Parathyroid adenoma (tissue), 2 donors: Measurements from ENCODE around the gene TMEM91.
A peak's percentile ranks its signal among the peaks of the same experiment; 100 is the strongest.

Experiments used
- H2AFZ ChIP-seq: fragments of 300-600 bp; sonication (generic); one replicate; pipeline ENCODE4 v1.7.0; 2017; ENCODE audit warnings: antibody characterized with exemption, mild to moderate bottlenecking
- H3K27ac ChIP-seq: fragments of 300-600 bp; sonication (generic); one replicate; pipeline ENCODE4 v1.7.0; 2017
- H3K27me3 ChIP-seq: fragments of 300-600 bp; sonication (generic); one replicate; pipeline ENCODE4 v1.7.0; 2017; ENCODE audit warnings: low read length; ENCODE audit not compliant: control insufficient read depth, insufficient read depth
- H3K36me3 ChIP-seq: fragments of 300-600 bp; sonication (generic); one replicate; pipeline ENCODE4 v1.7.0; 2017; ENCODE audit warnings: low read length; ENCODE audit not compliant: control insufficient read depth, insufficient read depth
- H3K4me1 ChIP-seq: fragments of 300-600 bp; sonication (generic); one replicate; pipeline ENCODE4 v1.7.0; 2017; ENCODE audit warnings: control low read depth
- H3K4me2 ChIP-seq: fragments of 300-600 bp; sonication (generic); one replicate; pipeline ENCODE4 v1.7.0; 2017; ENCODE audit warnings: low read length
- H3K4me3 ChIP-seq: fragments of 300-600 bp; sonication (generic); one replicate; pipeline ENCODE4 v1.7.0; 2017; ENCODE audit warnings: low read depth, low read length
- H3K79me2 ChIP-seq: fragments of 300-600 bp; sonication (generic); one replicate; pipeline ENCODE4 v1.7.0; 2017; ENCODE audit warnings: control low read depth
- H3K9ac ChIP-seq: fragments of 300-600 bp; sonication (generic); one replicate; pipeline ENCODE4 v1.7.0; 2017; ENCODE audit warnings: mild to moderate bottlenecking
- H3K9me3 ChIP-seq: fragments of 300-600 bp; sonication (generic); one replicate; pipeline ENCODE4 v1.7.0; 2017; ENCODE audit warnings: low read length; ENCODE audit not compliant: control insufficient read depth
- CTCF ChIP-seq: fragments of 300-600 bp; sonication (generic); IDR thresholded peaks from one replicate; pipeline ENCODE4 v1.7.0; 2017; ENCODE audit warnings: antibody characterized with exemption, mild to moderate bottlenecking
- donor health status: primary hyperparathyroidism.

Gene TMEM91

GRCh38 chr19:41376241-41376997, at the start of gene TMEM91:
Gene TMEM91, plus strand, starts transcription at chr19:41376533. Its CDS starts 1,777 bp downstream, at chr19:41378310.
- no peak for TF ChIP-seq CTCF
- H3K4me3 ChIP-seq = peak within 1 kb of the TSS; percentile 9
- H3K79me2 ChIP-seq = peaks cover 4% of the 10 kb centered on the region
- H3K4me2 ChIP-seq = peak within 1 kb of the TSS; percentile 48
- H3K27ac ChIP-seq = no peak within 1 kb of the TSS
- H3K9me3 ChIP-seq = no peaks in the 10 kb centered on the region
- peak within 1 kb of the TSS; percentile 81 for H2AFZ ChIP-seq
- peaks cover 10% of the 10 kb centered on the region for H3K4me1 ChIP-seq
- no peak within 1 kb of the TSS for H3K9ac ChIP-seq
- H3K36me3 ChIP-seq = no peaks in the 10 kb centered on the region
- H3K27me3 ChIP-seq = no peaks in the 10 kb centered on the region

- H3K79me2 ChIP-seq = no peaks in the 10 kb centered on the region
- no peaks in the 10 kb centered on the region for H3K36me3 ChIP-seq
- peak overlapping the region; percentile 46 for H3K4me3 ChIP-seq
- H3K27me3 ChIP-seq = no peaks in the 10 kb centered on the region
- no peaks in the 10 kb centered on the region for H3K9me3 ChIP-seq
- peak overlapping the region; percentile 93 for H2AFZ ChIP-seq
- H3K27ac ChIP-seq = peak overlapping the region; percentile 37
- peak overlapping the region; percentile 85 for H3K4me2 ChIP-seq
- no peak for TF ChIP-seq CTCF
- H3K4me1 ChIP-seq = peaks cover 22% of the 10 kb centered on the region
- H3K9ac ChIP-seq = peak overlapping the region; percentile 40
These were observed 49.2 kb upstream of the TMEM91 start for GRCh38 chr19:41327076-41327575.

GRCh38 chr19:41327576-41328156, 48.7 kb upstream of the TMEM91 start:
- Histone ChIP-seq H3K9me3 (no peaks in the 10 kb centered on the region), H3K27ac (peak overlapping the region; percentile 37), H2AFZ (peak overlapping the region; percentile 93), H3K4me2 (peak overlapping the region; percentile 85), H3K4me3 (peak overlapping the region; percentile 46), H3K9ac (peak overlapping the region; percentile 40), H3K4me1 (peaks cover 22% of the 10 kb centered on the region), H3K36me3 (no peaks in the 10 kb centered on the region), H3K79me2 (no peaks in the 10 kb centered on the region), H3K27me3 (no peaks in the 10 kb centered on the region)
- TF ChIP-seq CTCF = no peak

- peaks cover 22% of the 10 kb centered on the region for H3K4me1 ChIP-seq
- TF ChIP-seq CTCF = no peak
- no peaks in the 10 kb centered on the region for H3K27me3 ChIP-seq
- H3K79me2 ChIP-seq = no peaks in the 10 kb centered on the region
- H3K27ac ChIP-seq = peak overlapping the region; percentile 37
- no peaks in the 10 kb centered on the region for H3K9me3 ChIP-seq
- no peak overlapping the region for H3K9ac ChIP-seq
- H2AFZ ChIP-seq = peak overlapping the region; percentile 93
- H3K36me3 ChIP-seq = no peaks in the 10 kb centered on the region
- no peak overlapping the region for H3K4me3 ChIP-seq
- H3K4me2 ChIP-seq = peak overlapping the region; percentile 85
These were observed 48.0 kb upstream of the TMEM91 start for GRCh38 chr19:41328157-41328841.
